GM21723 (cell line): ENCODE data around the gene RHBDL1.

Source experiments
- ATAC-seq: cut with Tn5 transposase; IDR thresholded peaks from one replicate; pipeline ENCODE4 v1.9.1; 2021; ENCODE audit warnings: mild to moderate bottlenecking, moderate library complexity; ENCODE audit not compliant: unreplicated experiment

Gene RHBDL1

DNA sequence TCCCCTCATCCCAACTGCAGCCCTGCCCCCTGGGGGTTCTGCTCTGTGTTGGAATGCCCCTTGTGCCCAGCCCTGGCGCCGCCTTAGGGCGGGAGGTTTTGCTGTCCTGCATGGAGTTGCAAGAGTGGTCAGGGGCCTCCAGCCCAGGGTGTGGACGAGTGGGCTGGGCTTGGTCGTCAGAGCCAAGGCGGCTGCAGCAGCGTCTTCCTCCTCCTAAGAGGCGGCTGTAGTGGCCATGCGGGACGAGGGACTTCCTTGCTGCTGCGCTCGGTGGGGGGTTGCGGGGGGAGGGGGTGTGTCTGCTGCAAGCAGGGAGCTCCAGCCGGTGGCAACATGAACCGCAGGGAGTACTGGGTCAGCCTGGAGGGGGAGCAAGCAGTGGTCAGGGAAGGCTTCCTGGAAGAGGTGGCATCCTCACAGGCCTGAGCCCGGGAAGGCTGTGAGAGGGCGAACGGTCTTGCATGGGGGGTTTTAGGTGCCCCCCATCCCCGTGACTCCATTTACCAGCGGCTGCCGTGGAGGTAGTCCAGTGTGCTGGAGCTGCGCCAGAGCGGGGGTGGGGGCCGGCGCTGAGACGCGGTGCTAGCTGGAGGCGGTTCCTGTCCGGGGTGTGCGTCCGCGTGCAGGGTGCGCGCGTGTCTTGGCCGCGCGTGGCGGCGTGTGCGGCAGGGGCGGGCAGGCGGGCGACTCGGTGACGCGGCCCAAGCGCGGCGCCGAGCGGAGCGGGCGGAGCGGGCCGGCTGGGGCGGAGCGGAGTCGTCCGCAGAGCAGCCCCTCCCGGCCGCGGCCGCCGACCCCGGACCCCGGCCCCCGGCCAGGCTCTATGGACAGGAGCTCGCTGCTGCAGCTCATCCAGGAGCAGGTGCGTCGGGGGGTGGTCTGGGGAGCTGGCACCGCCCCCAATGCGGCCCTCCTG is at the start of gene RHBDL1:
Gene RHBDL1, plus strand, starts transcription at position 704 of the 916 bp plus-strand sequence. Its CDS starts 120 bp downstream, at position 824.
- ATAC-seq, result no peak

DNA sequence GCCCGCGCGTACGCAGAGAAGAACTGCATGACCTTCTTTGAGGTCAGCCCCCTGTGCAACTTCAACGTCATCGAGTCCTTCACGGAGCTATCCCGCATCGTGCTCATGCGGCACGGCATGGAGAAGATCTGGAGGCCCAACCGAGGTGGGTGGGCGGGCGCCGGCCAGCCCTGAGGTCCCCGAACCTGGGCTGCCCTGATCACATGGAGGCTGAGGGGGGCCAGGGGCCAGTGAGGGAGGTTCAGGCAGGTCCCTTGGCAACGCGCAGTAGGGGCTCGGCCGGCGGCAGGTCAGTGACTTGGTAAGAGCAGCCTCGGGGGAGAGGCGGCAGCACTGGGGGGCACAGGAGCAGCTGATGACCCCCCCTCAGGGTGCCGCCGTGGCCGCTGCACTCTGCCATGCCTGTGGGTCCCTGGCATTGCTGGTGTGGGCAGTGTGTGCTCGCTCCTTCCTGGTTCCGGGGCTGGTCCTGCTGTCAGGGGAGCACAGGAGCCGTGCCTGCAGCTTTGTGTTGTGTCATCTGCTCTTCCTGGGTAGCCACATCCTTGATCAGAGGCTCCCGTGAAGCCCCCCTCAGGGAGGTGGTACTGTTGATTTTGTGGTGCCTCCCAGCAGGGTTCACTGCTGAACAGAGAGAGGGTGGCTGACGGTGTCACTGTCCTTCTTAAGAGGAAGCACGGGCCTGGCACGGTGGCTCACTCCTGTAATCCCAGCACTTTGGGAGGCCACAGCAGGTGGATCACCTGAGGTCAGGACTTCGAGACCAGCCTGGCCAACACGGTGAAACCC is 49.3 kb upstream of the RHBDL1 start:
- ATAC-seq, result no peak

DNA sequence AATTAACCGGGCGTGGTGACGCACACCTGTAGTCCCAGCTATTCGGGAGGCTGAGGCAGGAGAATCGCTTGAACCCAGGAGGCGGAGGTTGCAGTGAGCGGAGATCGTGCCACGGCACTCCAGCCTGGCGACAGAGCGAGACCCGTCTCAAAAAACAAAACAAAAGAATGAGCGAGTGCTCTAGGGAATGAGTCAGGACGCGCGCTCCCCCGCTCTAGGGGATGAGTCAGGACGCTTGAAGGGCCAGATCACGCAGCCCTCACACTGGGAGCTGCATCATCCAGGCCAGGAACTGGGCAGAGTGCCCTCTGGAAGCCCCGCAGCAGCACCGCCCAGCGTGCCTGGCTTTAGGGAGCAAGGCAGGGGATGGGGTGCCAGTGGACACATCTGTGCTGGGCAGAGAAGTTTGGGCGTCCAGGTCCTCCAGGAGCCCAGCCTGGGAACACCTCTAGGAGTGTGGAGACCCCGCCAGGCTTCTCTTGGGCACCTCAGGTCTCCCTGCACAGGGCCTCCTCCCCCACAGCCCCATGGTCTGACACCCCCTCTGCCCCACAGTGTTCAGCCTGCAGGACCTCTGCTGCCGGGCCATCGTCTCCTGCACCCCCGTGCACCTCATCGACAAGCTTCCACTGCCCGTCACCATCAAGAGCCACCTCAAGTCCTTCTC is 48.6 kb upstream of the RHBDL1 start:
- ATAC-seq, result no peak

DNA sequence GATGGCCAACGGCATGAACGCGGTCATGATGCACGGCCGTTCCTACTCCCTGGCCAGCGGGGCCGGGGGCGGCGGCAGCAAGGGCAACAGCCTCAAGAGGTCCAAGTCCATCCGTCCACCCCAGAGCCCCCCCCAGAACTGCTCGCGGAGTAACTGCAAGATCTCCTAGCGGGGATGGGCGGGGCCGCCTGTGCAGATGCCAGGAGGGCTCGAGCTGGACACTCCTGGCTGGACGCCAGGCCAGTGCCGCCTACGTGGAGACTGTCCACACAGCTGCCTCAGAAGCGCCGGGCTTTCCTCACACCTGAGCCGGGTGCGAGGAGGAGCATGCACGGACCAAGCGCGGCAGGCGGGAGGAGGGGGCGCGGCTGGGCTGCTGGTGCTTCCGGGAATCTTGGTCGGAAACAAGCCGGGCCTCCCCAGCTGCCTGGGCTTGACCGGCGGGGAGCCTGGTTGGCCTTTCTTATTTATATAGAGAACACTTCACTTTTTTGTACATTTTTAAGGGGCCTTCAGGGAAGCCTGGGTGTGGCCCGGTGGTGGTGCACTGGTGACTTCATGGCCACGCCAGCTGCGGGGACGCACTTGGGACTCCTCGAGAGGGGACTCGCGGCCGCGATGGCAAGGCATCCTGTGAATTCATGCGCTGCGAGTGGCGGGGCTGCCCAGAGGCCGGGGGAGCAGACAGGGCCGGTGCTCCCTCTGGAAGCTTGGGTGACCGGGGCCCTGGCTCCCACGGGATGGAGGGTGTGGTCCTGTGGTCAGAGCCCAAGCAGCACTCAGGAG is 47.8 kb upstream of the RHBDL1 start:
- no peak for ATAC-seq

DNA sequence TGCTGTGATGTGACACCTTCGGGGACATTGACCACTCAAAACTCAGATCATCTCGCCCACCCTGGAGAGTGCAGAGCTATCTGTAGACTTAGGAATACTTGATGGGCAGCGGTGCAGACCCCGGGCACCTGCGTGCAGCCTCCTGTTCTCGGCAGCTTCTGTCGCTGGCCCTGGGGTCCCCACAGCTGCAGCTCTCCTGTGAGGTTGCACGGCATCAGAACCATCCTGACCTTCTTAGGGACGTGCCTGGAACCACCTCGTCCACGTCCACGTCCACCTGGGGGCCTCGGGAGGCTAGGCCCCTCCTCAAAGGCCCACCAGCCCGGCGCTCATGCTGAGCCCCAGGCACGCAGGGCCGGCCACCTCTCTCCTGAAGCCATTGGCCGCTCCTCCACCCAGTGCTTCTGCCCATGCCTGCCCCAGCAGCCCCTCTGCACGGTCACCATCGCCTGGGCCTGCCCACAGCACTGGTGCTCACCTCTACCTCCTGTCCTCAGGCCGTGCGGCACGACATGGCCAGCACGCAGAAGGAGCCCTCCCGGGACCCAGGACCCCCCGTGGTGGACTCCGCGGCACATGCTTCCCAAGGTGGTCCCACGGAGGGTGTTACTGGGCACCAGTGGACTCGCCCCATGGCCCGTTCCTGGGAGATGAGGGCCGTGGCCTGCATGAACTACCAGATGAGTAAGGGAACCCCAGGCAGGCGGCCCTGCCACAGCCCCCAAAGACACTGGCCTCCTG is 47.0 kb upstream of the RHBDL1 start:
- no peak for ATAC-seq

DNA sequence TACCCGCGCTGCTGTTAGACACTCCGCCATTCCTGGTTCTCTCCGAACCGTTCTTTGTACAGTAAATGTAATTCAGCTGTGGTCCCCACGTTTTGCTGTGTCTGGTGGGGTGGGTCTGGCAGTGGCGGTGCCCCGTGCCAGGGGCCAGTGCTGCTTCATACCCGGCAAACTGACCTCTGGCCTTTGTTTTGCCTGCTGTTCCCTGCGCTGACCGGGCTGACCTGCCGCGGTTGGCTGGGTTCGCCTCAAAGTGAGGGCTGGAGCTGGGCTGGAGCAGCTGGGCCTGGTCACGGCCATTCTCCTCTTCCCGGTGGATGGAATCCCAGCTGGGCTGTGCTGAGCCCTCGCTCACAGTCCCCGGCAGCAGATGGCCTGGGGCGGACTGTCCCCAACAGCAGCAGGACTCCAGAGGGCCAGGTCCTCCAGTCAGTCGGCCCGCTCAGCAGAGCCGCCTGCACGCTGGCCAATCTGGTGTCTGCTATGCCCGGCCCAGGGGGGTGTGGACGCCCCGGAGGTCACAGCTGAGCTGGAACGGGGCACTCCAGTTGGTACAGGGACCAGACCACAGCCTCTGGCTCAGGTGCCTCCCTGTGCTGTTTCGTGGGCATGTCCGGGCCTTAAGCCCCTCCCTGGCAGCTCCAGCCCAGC is 46.2 kb upstream of the RHBDL1 start:
- no peak for ATAC-seq

DNA sequence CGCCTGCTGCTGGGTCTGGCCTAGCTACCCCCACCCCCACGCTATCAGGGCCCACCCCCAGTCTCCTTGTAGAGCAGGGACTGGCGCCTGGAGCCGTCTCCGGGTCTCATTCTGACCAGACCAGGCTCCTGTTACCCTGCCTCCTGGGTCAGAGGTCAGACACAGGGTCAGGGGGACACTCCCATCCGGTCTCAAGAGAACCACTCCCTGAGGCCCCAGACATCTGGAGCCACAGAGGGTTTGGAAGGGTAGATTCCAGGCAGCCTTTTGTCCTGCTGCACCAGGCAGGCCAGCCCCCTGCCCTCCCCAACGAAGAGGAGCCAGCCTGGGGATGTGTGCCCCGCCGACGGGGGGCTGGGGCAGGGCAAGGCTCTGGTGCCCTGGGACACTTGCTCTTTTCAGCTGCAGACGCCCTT is 45.6 kb upstream of the RHBDL1 start:
- ATAC-seq, result no peak

DNA sequence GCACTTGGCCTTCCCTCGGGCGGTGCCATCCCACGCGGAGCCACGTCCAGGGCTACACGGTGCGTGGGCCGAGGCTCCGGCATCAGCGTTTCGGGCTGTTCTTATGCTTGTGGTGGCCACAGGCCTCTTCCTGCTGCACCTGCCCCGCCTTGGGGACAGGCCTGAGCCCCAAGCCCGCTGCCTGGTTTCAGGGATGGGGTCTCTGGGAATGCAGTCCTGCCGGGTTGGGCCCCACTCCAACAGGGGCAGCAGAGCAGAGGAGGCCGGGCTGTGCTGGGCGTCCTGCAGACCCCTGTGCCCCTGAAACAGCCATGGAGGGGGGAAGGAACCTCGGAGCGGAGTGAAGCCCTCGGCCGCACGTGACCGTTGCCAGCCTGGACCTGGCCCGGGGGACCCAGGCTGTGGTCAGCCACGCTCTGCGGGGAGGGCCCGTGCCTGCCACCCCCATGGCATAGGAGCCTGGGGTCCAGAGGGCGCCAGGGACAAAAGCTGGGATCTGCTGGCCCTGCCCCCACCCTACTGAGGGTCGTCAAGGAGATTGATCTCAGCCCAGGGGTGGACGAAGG is 45.1 kb upstream of the RHBDL1 start:
- ATAC-seq, result no peak

DNA sequence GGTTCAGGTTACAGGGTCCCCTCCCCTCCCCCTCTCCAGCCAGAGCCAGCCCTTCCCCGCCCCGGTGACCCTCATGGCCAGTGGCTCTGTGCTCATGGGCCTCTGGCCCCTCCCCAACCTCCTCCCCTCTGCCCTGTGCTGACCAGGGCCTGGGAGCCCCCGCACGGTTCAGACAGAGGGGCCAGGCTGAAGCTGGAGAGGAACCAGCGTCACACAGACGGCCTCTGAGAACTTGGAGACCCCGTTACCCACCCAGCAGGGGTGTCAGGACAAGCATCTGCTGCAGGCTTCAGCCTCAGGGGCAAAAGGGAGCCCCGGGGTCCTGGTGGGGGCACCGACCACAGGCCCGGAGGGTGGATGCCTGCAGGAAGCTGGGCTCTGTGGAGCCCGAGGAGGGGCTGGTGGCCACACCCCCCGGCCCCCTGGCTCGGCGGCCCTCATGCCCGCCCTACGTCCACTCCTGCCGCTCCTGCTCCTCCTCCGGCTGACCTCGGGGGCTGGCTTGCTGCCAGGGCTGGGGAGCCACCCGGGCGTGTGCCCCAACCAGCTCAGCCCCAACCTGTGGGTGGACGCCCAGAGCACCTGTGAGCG is 44.6 kb upstream of the RHBDL1 start, which contains the start of gene WFIKKN1:
Gene WFIKKN1, plus strand, starts transcription at position 171 of the 591 bp plus-strand sequence. Its CDS starts 269 bp downstream, at position 440.
- no peak for ATAC-seq

DNA sequence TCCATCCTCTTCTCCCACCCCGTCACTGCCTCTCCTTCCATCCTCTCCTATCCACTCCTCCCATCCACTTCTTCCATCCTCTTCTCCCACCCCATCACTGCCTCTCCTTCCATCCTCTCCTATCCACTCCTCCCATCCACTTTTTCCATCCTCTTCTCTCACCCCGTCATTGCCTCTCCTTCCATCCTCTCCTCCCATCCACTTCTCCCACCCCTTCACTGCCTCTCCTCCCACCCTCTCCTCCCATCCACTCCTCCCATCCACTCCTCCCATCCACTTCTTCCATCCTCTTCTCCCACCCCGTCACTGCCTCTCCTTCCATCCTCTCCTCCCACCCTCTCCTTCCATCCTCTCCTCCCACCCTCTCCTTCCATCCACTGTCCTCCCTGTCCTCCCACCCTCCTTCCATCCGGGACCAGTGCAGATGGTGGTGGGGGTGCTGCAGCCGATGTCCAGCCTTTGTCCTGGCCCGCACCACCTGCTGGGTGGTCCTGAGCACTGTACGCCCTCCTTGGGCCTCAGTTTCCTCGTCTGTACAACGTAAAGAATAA is 43.6 kb upstream of the RHBDL1 start:
- no peak for ATAC-seq

DNA sequence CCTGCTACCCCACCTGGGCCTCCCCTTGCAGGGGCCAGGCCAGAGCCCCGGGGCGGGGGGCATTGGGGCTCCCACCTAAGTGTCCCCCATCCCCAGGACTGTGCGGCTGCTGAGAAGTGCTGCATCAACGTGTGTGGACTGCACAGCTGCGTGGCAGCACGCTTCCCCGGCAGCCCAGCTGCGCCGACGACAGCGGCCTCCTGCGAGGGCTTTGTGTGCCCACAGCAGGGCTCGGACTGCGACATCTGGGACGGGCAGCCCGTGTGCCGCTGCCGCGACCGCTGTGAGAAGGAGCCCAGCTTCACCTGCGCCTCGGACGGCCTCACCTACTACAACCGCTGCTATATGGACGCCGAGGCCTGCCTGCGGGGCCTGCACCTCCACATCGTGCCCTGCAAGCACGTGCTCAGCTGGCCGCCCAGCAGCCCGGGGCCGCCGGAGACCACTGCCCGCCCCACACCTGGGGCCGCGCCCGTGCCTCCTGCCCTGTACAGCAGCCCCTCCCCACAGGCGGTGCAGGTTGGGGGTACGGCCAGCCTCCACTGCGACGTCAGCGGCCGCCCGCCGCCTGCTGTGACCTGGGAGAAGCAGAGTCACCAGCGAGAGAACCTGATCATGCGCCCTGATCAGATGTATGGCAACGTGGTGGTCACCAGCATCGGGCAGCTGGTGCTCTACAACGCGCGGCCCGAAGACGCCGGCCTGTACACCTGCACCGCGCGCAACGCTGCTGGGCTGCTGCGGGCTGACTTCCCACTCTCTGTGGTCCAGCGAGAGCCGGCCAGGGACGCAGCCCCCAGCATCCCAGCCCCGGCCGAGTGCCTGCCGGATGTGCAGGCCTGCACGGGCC is 42.8 kb upstream of the RHBDL1 start:
- ATAC-seq, result no peak

DNA sequence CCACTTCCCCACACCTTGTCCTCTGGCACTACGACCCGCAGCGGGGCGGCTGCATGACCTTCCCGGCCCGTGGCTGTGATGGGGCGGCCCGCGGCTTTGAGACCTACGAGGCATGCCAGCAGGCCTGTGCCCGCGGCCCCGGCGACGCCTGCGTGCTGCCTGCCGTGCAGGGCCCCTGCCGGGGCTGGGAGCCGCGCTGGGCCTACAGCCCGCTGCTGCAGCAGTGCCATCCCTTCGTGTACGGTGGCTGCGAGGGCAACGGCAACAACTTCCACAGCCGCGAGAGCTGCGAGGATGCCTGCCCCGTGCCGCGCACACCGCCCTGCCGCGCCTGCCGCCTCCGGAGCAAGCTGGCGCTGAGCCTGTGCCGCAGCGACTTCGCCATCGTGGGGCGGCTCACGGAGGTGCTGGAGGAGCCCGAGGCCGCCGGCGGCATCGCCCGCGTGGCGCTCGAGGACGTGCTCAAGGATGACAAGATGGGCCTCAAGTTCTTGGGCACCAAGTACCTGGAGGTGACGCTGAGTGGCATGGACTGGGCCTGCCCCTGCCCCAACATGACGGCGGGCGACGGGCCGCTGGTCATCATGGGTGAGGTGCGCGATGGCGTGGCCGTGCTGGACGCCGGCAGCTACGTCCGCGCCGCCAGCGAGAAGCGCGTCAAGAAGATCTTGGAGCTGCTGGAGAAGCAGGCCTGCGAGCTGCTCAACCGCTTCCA is 42.0 kb upstream of the RHBDL1 start:
- no peak for ATAC-seq

DNA sequence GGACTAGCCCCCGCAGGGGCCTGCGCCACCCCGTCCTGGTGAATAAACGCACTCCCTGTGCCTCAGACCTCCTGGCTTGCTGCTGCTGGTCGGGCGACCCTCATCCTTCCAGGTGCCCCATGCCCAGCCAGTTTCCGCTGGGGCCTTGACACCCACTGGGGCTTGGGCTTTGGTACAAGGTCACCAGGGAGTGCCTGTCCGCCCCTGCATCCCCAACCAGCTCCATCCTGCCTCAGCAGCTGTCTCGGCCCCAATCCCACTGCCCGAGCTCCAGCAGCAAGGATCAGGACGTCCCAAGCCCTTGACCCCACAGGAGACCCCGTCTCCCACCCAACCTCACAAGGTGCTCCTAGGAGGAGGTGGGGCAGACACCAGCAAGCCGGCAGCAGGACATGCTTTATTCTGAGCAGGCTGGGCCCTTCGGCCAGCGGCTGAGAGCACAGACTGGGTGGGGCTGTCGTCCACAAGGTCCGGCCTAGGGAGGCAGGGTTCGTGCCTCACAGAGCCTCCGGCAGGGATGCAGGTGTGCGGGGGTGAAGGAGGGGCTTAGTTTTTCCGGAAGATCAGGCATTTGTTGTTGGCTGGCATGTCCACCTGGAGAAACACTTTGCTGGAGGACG is 41.3 kb upstream of the RHBDL1 start:
- no peak for ATAC-seq

DNA sequence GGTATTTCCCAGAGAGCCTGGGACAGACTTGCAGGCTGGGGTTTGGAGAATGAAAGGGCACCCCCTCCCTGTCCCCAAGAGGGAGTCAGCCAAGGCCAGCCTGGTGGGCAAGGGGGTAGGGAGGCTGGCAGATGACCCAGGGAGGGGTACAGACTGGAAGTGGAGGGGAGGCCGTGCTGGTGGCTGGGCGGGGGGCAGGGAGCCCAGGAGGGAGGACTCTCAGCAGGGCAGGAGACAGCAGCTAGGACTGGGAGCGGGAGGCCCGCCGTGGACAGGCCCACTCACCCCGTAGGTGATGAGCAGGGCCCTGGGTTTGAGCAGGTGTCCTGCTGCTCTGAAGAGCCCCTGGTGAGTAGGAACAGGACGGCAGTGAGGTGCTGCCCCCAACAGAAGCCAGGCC is 40.5 kb upstream of the RHBDL1 start:
- ATAC-seq, result no peak

DNA sequence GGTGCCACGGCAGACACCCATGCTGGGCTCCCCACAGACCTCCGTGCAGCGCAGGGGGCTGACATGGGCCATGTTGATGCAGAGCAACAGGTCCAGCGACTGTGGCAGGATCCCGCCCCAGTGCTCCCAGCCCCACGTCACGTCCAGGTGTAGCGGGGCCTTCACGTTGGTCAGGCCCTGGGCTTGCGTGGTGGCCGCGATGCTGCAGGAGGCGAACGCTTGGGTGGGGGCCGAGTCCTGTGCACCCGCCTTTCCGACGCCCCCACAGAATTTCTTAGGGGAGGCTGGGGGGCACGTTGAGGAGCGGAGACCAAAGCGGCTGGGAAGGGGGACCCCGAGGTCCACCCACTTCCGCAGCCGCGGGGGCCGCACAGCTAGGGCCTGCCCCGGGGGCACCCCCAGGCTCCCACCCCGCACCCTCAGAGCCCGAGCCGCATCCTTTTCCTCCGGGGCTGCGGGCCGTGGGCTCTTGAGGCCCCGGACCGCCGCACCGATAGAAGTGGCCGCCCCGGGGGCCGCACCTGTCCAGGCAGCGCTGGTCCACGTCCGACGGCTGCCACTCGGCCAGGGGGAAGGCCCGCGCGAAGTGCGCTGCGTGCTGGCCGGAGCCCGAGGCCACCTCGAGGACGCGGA is 39.8 kb upstream of the RHBDL1 start:
- ATAC-seq, result no peak
